Right lobe of liver (tissue), 6 donors: ENCODE results near the gene MIB1. TPM values are rescaled to one million over a fixed set of nuclear protein-coding genes. Genes with fewer than 3 reads are reported as not detected.
"Not testable (repeated sequence)": the region's sequence is repeated elsewhere in the genome, so short reads cannot be mapped to it uniquely, and the experiment has no call there.

Experiments
- ATAC-seq, 4 donors: fragments of 200-7000 bp; cut with Tn5 transposase; one replicate each; pipeline ENCODE4 v1.9.1; 2020; ENCODE audit warnings: mild to moderate bottlenecking in 4 of 4, moderate library complexity in 4 of 4
- DNase-seq, 3 donors: peaks; one replicate each; pipeline ENCODE4 v3.0.0-alpha.2; 2020
- H3K27ac ChIP-seq, 3 donors: fragments of 200-600 bp; one replicate each; pipeline ENCODE4 v1.8.0; 2022
- H3K27me3 ChIP-seq, 2 donors: fragments of 200-600 bp; one replicate each; pipeline ENCODE4 v1.8.0; 2022
- H3K36me3 ChIP-seq, 4 donors: fragments of 200-600 bp; sonication (generic) in 1 of 4; one replicate each; pipeline versions ENCODE4 v1.5.1 to v1.8.0; 2017 to 2022; ENCODE audit warnings: control low read depth in 1 of 4
- H3K4me1 ChIP-seq, 4 donors: fragments of 200-600 bp; sonication (generic) in 1 of 4; one replicate each; pipeline versions ENCODE4 v1.5.1 to v1.8.0; 2017 to 2022; ENCODE audit warnings: control low read depth in 1 of 4
- H3K4me3 ChIP-seq, 3 donors: fragments of 200-600 bp; one replicate each; pipeline ENCODE4 v1.8.0; 2022
- H3K9me3 ChIP-seq, 4 donors: fragments of 200-600 bp; sonication (generic) in 1 of 4; one replicate each; pipeline versions ENCODE4 v1.5.1 to v1.8.0; 2017 to 2022; ENCODE audit warnings: control low read depth in 1 of 4
- CTCF ChIP-seq, 4 donors: fragments of 200-600 bp in 3 of 4; fragments of 450-650 bp in 1 of 4; IDR thresholded peaks; one replicate each; pipeline versions ENCODE4 v1.5.1 to v1.8.0; 2016 to 2022; ENCODE audit warnings: antibody characterized with exemption in 4 of 4, mild to moderate bottlenecking in 2 of 4
- POLR2A ChIP-seq: fragments of 450-650 bp; IDR thresholded peaks from one replicate; pipeline ENCODE4 v1.6.1; 2017; ENCODE audit warnings: antibody characterized with exemption, mild to moderate bottlenecking
- WGBS: methylation state at CpG from one replicate; pipeline ENCODE4 v1.1.6; 2018; ENCODE audit warnings: low coverage, low lambda C conversion rate; ENCODE audit not compliant: insufficient coverage; ENCODE audit errors: missing lambda C conversion rate; 5-methylcytosine and 5-hydroxymethylcytosine counted together
- intact Hi-C, 2 donors: fragments of 100-400 bp; cut with DNase I; formaldehyde crosslinking; loops; one replicate each; pipeline versions ENCODE4 v1.11.2 to v1.14.1; 2022
- total RNA-seq, 6 experiments: library from RNA; depleted of rRNA in 2 of 6; stranded (reverse); fragments of >200 nt in 2 of 6; fragmentation: NEBNext Ultra II Directional in 3 of 6; extraction: Animal tissue kit (Norgen Biotek cat#: 25700) in 3 of 6; gene quantifications; one replicate each; pipeline versions ENCODE4 v1.1.0 to v1.2.4, GENCODE V29; 2016 to 2023
- donor health status: DM: no; HTN: yes; CAD: no.
- donor health status: DM: no; HTN: no; CAD: no.
- donor health status: DM: no; HTN: no; CAD: no.
- donor health status: DM: no; HTN: yes; CAD: no.
- donor health status: DM: no; HTN: yes; CAD: no.

The MIB1 gene
- total RNA-seq, 6 experiments from 2014 or later, result 10.6 to 17.1 (median 14.6) TPM

GRCh38 chr18:21786526-21786925 lies 45.9 kb downstream of the MIB1 start:
- no peaks in the 10 kb centered on the region for H3K36me3 ChIP-seq
- TF ChIP-seq POLR2A (no peak), CTCF (IDR thresholded peaks at IDR 0.05) (no peak)
- no peaks in the 10 kb centered on the region for H3K9me3 ChIP-seq
- no peak overlapping the region for H3K27ac ChIP-seq
- no peaks in the 10 kb centered on the region for H3K4me1 ChIP-seq
- no peak overlapping the region for H3K4me3 ChIP-seq
- intact Hi-C loops, result no loop called here
- DNase-seq, result no peak
- ATAC-seq, result no peak
- no peaks in the 10 kb centered on the region for H3K27me3 ChIP-seq

GRCh38 chr18:21796089-21796488 lies 55.5 kb downstream of the MIB1 start:
- 78% methylated on average over 2 of the region's 2 CpGs for WGBS
- H3K4me1 ChIP-seq, H3K27me3 ChIP-seq, intact Hi-C loops, DNase-seq, H3K4me3 ChIP-seq, H3K27ac ChIP-seq, H3K36me3 ChIP-seq, ATAC-seq, H3K9me3 ChIP-seq: not testable (repeated sequence)

- TF ChIP-seq POLR2A, result no peak
- no peak for TF ChIP-seq CTCF (IDR thresholded peaks at IDR 0.05)
- intact Hi-C loops, result no loop called here
Measured at GRCh38 chr18:21798126-21798525, 57.5 kb downstream of the MIB1 start.

GRCh38 chr18:21799721-21800120 lies 59.1 kb downstream of the MIB1 start:
- TF ChIP-seq POLR2A (no peak), CTCF (IDR thresholded peaks at IDR 0.05) (no peak)
- H3K4me3 ChIP-seq, result no peak overlapping the region
- intact Hi-C loops, result no loop called here
- H3K27ac ChIP-seq, result no peak overlapping the region
- H3K9me3 ChIP-seq, result no peaks in the 10 kb centered on the region
- no peaks in the 10 kb centered on the region for H3K36me3 ChIP-seq
- H3K27me3 ChIP-seq, result no peaks in the 10 kb centered on the region
- no peaks in the 10 kb centered on the region for H3K4me1 ChIP-seq
- no peak for ATAC-seq
- DNase-seq, result no peak

More at GRCh38 chr18:21798126-21798525, 57.5 kb downstream of the MIB1 start:
- no peaks in the 10 kb centered on the region for H3K9me3 ChIP-seq
- ATAC-seq (no peak), DNase-seq (no peak)
- H3K27me3 ChIP-seq, result no peaks in the 10 kb centered on the region
- H3K4me1 ChIP-seq, result no peaks in the 10 kb centered on the region
- H3K4me3 ChIP-seq, result no peak overlapping the region
- no peaks in the 10 kb centered on the region for H3K36me3 ChIP-seq
- no peak overlapping the region for H3K27ac ChIP-seq

GRCh38 chr18:21803495-21803894 lies 62.9 kb downstream of the MIB1 start:
- Histone ChIP-seq H3K4me1 (no peaks in the 10 kb centered on the region), H3K4me3 (no peak overlapping the region), H3K27ac (no peak overlapping the region), H3K36me3 (no peaks in the 10 kb centered on the region), H3K27me3 (no peaks in the 10 kb centered on the region), H3K9me3 (no peaks in the 10 kb centered on the region)
- intact Hi-C loops, result no loop called here
- 62% methylated on average over 3 of the region's 3 CpGs for WGBS
- DNase-seq (no peak), ATAC-seq (no peak)
- no peak for TF ChIP-seq CTCF (IDR thresholded peaks at IDR 0.05)
- no peak for TF ChIP-seq POLR2A
